ENCODE measurements around the gene MYL4. TPM values are rescaled to one million over a fixed set of nuclear protein-coding genes. Genes with fewer than 3 reads are reported as not detected.

Gene MYL4
- total RNA-seq, 3 donors from 2014 or later (not counting 1 experiment from before 2014, with no cell fraction given), result 0.33 TPM; not detected in 2

DNA sequence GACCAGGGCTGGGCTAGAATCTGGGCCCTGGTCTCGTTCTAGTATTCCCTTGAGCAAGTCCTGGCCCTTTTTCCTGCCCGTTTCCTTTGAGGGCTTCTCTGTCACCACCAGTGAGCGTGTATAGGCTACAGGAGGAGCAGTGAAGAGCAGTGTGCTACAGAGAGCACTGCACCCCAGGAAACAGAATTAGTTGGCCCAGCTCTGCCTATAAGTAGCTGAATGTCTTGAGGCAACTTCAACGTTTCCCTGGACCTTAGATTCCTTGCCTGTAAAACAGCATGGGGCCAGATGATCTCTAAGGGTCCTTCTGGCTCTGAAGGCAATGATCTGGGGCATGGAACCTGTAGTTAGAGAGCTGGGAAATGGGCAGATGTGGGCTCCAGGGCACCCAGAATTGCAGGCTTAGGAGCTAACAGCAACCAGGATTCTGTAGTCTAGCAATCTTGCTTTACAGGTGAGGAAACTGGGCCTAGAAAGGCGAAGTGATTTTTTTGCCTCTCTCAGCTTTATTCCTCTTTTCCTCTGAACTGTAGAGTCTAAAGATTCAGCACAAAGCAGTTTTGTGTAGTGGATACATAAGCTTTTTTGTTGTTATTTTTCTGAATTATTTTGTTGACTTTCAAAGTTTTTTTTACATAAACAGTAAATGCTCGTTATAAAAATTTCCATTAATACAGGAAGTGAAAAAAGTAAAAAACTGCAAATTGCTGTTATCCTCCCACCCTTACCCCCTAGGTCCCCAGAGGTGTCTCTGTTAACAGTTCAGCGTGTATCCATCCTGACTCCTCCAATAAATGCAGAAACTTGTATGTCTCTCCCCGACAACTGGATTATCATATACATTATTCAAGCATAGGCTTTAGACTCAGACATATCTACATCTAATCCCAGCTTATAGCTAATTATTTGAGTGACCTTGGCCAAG is 1.7 kb upstream of the MYL4 start:
- Histone ChIP-seq H3K36me3 (ENCODE audit: control insufficient read depth, insufficient read depth, low read length) (no peaks in the 10 kb centered on the region), H3K27me3 (ENCODE audit: control insufficient read depth, insufficient read depth, low read length) (no peaks in the 10 kb centered on the region), H3K4me1 (ENCODE audit: control insufficient read depth, insufficient read depth, low read length) (peaks cover 35% of the 10 kb centered on the region), H3K27ac (ENCODE audit: low read length) (no peak overlapping the region), H3K4me3 (ENCODE audit: low read length) (no peak overlapping the region), H3K9me3 (ENCODE audit: control insufficient read depth, insufficient read depth, low read length) (no peaks in the 10 kb centered on the region)
- H3K9me3 Mint-ChIP-seq, result no peaks in the 10 kb centered on the region
- intact Hi-C loops (cut with micrococcal nuclease), result no loop called here
- no peaks in the 10 kb centered on the region for H3K27me3 Mint-ChIP-seq (ENCODE audit: low read depth in 2 of 2)
- no peaks in the 10 kb centered on the region for H3K36me3 Mint-ChIP-seq
- no peak overlapping the region for H3K4me3 Mint-ChIP-seq
- peaks cover 29 to 30% of the 10 kb centered on the region in 2 donors for H3K4me1 Mint-ChIP-seq
- ATAC-seq, result no peak
- 79% methylated on average over 8 of the region's 8 CpGs for WGBS (ENCODE audit: insufficient coverage)
- no peak for DNase-seq
- TF ChIP-seq, protein P1, sequence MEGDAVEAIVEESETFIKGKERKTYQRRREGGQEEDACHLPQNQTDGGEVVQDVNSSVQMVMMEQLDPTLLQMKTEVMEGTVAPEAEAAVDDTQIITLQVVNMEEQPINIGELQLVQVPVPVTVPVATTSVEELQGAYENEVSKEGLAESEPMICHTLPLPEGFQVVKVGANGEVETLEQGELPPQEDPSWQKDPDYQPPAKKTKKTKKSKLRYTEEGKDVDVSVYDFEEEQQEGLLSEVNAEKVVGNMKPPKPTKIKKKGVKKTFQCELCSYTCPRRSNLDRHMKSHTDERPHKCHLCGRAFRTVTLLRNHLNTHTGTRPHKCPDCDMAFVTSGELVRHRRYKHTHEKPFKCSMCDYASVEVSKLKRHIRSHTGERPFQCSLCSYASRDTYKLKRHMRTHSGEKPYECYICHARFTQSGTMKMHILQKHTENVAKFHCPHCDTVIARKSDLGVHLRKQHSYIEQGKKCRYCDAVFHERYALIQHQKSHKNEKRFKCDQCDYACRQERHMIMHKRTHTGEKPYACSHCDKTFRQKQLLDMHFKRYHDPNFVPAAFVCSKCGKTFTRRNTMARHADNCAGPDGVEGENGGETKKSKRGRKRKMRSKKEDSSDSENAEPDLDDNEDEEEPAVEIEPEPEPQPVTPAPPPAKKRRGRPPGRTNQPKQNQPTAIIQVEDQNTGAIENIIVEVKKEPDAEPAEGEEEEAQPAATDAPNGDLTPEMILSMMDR (IDR thresholded peaks at IDR 0.05), result no peak
- H3K27ac Mint-ChIP-seq, result no peak overlapping the region

DNA sequence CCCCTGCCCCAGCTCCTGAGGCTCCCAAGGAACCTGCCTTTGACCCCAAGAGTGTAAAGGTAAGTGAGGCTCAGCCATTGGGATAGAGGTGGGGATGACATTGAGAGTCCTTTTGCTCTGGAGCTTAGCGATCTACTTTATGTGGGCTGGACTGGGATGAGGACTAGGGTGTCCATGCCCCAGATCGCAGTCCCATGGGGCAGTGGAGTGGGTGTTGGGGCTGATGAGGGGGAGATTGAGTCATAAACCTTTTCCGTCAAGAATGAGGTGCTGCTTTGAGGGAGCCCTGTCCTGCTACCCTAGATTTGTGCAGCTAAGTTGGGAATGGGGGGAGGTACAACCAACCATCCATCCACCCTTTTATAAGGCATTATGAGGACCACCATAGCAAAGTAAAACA is 351 bp downstream of the MYL4 start:
- WGBS (ENCODE audit: insufficient coverage), result 90% methylated on average over 3 of the region's 3 CpGs
- H3K27ac ChIP-seq (ENCODE audit: low read length), result no peak overlapping the region
- intact Hi-C loops (cut with micrococcal nuclease), result no loop called here
- no peak for ATAC-seq
- no peaks in the 10 kb centered on the region for H3K9me3 Mint-ChIP-seq
- peaks cover 15 to 17% of the 10 kb centered on the region in 2 donors for H3K4me1 Mint-ChIP-seq
- no peaks in the 10 kb centered on the region for H3K36me3 Mint-ChIP-seq
- H3K36me3 ChIP-seq (ENCODE audit: control insufficient read depth, insufficient read depth, low read length), result no peaks in the 10 kb centered on the region
- TF ChIP-seq, protein P1 (IDR thresholded peaks at IDR 0.05), result no peak
- H3K4me3 Mint-ChIP-seq, result no peak overlapping the region
- H3K9me3 ChIP-seq (ENCODE audit: control insufficient read depth, insufficient read depth, low read length), result no peaks in the 10 kb centered on the region
- peaks cover 25% of the 10 kb centered on the region for H3K4me1 ChIP-seq (ENCODE audit: control insufficient read depth, insufficient read depth, low read length)
- no peaks in the 10 kb centered on the region for H3K27me3 Mint-ChIP-seq (ENCODE audit: low read depth in 2 of 2)
- no peaks in the 10 kb centered on the region for H3K27me3 ChIP-seq (ENCODE audit: control insufficient read depth, insufficient read depth, low read length)
- no peak overlapping the region for H3K4me3 ChIP-seq (ENCODE audit: low read length)
- no peak for DNase-seq
- H3K27ac Mint-ChIP-seq, result no peak overlapping the region

GRCh38 chr17:47210105-47210504 is 957 bp downstream of the MYL4 start:
- intact Hi-C loops (cut with micrococcal nuclease), result no loop called here
- H3K9me3 Mint-ChIP-seq, result no peaks in the 10 kb centered on the region
- Histone ChIP-seq H3K27ac (ENCODE audit: low read length) (no peak overlapping the region), H3K27me3 (ENCODE audit: control insufficient read depth, insufficient read depth, low read length) (no peaks in the 10 kb centered on the region), H3K4me3 (ENCODE audit: low read length) (no peak overlapping the region), H3K9me3 (ENCODE audit: control insufficient read depth, insufficient read depth, low read length) (no peaks in the 10 kb centered on the region), H3K4me1 (ENCODE audit: control insufficient read depth, insufficient read depth, low read length) (peaks cover 19% of the 10 kb centered on the region), H3K36me3 (ENCODE audit: control insufficient read depth, insufficient read depth, low read length) (no peaks in the 10 kb centered on the region)
- no peak for ATAC-seq
- peaks cover 9 to 11% of the 10 kb centered on the region in 2 donors for H3K4me1 Mint-ChIP-seq
- no peaks in the 10 kb centered on the region for H3K36me3 Mint-ChIP-seq
- H3K27ac Mint-ChIP-seq, result no peak overlapping the region
- WGBS (ENCODE audit: insufficient coverage), result 78% methylated on average over 2 of the region's 3 CpGs
- no peak for DNase-seq
- no peaks in the 10 kb centered on the region for H3K27me3 Mint-ChIP-seq (ENCODE audit: low read depth in 2 of 2)
- no peak overlapping the region for H3K4me3 Mint-ChIP-seq
- TF ChIP-seq, protein P1 (IDR thresholded peaks at IDR 0.05), result no peak

All from natural killer cell (primary cell).